ENCODE results near the gene NOP53. TPM values are rescaled to one million over a fixed set of nuclear protein-coding genes. Genes with fewer than 3 reads are reported as not detected.

Gene NOP53
- total and polyA plus RNA-seq, 2 of the 8 experiments (the other 6 are each of a cell fraction or from before 2014, with no cell fraction given), result 107 to 245 TPM

DNA sequence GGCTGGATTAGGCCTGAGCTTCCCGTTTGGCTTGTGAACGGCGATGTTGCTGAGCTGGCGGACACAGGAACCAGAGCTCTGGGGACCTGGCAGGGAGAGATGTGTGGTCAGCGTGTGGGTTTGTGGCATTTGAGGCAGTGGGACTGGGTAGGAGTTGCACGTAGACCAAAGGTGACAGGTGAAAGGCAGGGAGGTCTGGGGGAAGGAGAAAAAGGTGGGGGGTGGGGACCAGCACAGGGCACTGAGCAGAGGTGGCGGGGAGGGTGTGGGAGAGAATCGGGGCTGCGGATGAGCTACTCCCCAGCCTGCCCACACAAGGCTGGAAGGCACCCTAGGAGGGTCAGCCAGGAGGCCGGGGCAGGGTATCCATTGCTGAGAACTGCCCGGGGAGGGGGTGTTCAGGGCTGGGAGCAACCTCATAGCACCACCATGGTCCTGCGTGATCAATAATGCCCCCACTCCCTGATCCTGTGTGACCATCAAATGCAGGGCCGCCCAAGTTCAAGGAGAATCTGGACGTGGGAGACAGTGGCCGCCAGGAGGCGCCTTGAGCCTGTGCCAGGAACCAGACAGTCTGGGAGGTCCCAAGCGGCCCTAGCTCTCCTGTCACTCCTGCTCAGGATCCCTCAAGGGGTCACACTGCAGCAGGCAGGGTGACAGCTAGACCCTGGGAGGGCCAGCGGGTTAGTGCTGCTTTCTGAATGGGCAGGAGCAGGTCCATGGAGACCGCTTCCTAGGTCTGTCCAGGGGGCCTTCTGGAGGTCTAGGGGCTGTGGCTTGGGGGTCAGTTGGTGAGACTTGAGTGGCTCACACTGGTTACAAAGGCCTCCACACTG is 20.4 kb downstream of the NOP53 start (continued):
- TF ChIP-seq, protein P1, sequence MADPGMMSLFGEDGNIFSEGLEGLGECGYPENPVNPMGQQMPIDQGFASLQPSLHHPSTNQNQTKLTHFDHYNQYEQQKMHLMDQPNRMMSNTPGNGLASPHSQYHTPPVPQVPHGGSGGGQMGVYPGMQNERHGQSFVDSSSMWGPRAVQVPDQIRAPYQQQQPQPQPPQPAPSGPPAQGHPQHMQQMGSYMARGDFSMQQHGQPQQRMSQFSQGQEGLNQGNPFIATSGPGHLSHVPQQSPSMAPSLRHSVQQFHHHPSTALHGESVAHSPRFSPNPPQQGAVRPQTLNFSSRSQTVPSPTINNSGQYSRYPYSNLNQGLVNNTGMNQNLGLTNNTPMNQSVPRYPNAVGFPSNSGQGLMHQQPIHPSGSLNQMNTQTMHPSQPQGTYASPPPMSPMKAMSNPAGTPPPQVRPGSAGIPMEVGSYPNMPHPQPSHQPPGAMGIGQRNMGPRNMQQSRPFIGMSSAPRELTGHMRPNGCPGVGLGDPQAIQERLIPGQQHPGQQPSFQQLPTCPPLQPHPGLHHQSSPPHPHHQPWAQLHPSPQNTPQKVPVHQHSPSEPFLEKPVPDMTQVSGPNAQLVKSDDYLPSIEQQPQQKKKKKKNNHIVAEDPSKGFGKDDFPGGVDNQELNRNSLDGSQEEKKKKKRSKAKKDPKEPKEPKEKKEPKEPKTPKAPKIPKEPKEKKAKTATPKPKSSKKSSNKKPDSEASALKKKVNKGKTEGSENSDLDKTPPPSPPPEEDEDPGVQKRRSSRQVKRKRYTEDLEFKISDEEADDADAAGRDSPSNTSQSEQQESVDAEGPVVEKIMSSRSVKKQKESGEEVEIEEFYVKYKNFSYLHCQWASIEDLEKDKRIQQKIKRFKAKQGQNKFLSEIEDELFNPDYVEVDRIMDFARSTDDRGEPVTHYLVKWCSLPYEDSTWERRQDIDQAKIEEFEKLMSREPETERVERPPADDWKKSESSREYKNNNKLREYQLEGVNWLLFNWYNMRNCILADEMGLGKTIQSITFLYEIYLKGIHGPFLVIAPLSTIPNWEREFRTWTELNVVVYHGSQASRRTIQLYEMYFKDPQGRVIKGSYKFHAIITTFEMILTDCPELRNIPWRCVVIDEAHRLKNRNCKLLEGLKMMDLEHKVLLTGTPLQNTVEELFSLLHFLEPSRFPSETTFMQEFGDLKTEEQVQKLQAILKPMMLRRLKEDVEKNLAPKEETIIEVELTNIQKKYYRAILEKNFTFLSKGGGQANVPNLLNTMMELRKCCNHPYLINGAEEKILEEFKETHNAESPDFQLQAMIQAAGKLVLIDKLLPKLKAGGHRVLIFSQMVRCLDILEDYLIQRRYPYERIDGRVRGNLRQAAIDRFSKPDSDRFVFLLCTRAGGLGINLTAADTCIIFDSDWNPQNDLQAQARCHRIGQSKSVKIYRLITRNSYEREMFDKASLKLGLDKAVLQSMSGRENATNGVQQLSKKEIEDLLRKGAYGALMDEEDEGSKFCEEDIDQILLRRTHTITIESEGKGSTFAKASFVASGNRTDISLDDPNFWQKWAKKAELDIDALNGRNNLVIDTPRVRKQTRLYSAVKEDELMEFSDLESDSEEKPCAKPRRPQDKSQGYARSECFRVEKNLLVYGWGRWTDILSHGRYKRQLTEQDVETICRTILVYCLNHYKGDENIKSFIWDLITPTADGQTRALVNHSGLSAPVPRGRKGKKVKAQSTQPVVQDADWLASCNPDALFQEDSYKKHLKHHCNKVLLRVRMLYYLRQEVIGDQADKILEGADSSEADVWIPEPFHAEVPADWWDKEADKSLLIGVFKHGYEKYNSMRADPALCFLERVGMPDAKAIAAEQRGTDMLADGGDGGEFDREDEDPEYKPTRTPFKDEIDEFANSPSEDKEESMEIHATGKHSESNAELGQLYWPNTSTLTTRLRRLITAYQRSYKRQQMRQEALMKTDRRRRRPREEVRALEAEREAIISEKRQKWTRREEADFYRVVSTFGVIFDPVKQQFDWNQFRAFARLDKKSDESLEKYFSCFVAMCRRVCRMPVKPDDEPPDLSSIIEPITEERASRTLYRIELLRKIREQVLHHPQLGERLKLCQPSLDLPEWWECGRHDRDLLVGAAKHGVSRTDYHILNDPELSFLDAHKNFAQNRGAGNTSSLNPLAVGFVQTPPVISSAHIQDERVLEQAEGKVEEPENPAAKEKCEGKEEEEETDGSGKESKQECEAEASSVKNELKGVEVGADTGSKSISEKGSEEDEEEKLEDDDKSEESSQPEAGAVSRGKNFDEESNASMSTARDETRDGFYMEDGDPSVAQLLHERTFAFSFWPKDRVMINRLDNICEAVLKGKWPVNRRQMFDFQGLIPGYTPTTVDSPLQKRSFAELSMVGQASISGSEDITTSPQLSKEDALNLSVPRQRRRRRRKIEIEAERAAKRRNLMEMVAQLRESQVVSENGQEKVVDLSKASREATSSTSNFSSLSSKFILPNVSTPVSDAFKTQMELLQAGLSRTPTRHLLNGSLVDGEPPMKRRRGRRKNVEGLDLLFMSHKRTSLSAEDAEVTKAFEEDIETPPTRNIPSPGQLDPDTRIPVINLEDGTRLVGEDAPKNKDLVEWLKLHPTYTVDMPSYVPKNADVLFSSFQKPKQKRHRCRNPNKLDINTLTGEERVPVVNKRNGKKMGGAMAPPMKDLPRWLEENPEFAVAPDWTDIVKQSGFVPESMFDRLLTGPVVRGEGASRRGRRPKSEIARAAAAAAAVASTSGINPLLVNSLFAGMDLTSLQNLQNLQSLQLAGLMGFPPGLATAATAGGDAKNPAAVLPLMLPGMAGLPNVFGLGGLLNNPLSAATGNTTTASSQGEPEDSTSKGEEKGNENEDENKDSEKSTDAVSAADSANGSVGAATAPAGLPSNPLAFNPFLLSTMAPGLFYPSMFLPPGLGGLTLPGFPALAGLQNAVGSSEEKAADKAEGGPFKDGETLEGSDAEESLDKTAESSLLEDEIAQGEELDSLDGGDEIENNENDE (IDR thresholded peaks at IDR 0.05; ENCODE audit: insufficient replicate concordance, low read length), result no peak
